IPS DF 4.7 (cell line): Measurements from ENCODE around the gene TMEM203.

ENCODE experiments used
- DNase-seq: peaks from one replicate; pipeline ENCODE4 v3.0.0-alpha.2; 2013; ENCODE audit warnings: low spot score; ENCODE audit errors: extremely low read depth

Gene TMEM203

GRCh38 chr9:137167747-137168572 is 37.5 kb downstream of the TMEM203 start:
- no peak for DNase-seq

GRCh38 chr9:137167277-137167746 is 38.1 kb downstream of the TMEM203 start:
- DNase-seq: no peak

GRCh38 chr9:137166380-137167229 is 38.8 kb downstream of the TMEM203 start:
- no peak for DNase-seq

- DNase-seq: no peak
Measured at GRCh38 chr9:137165250-137165836, 40.1 kb downstream of the TMEM203 start.

GRCh38 chr9:137164370-137165249 is 40.8 kb downstream of the TMEM203 start:
- DNase-seq: no peak

GRCh38 chr9:137163805-137164204 is 41.6 kb downstream of the TMEM203 start:
- no peak for DNase-seq

GRCh38 chr9:137163365-137163715 is 42.1 kb downstream of the TMEM203 start:
- no peak for DNase-seq

GRCh38 chr9:137162505-137163364 is 42.7 kb downstream of the TMEM203 start:
- no peak for DNase-seq

GRCh38 chr9:137161558-137162486 is 43.6 kb downstream of the TMEM203 start:
- no peak for DNase-seq

- DNase-seq: no peak
Measured at GRCh38 chr9:137160716-137161557, 44.5 kb downstream of the TMEM203 start.

GRCh38 chr9:137160054-137160425 is 45.4 kb downstream of the TMEM203 start:
- no peak for DNase-seq

- no peak for DNase-seq
Measured at GRCh38 chr9:137159105-137160053, 46.1 kb downstream of the TMEM203 start.

GRCh38 chr9:137158625-137159024 is 46.8 kb downstream of the TMEM203 start:
- no peak for DNase-seq

- DNase-seq: no peak
Measured at GRCh38 chr9:137157618-137158415, 47.6 kb downstream of the TMEM203 start.

- DNase-seq: no peak
Measured at GRCh38 chr9:137156567-137157375, 48.7 kb downstream of the TMEM203 start.
